Heart left ventricle (tissue), 13 donors: ENCODE results near the gene SH3GL3.

ENCODE experiments used
- POLR2A ChIP-seq, 2 donors: fragments of 450-650 bp; IDR thresholded peaks; one replicate each; pipeline ENCODE4 v1.6.1; 2017; ENCODE audit warnings: antibody characterized with exemption in 2 of 2, mild to moderate bottlenecking in 2 of 2, moderate library complexity in 2 of 2
- TF ChIP-seq, protein P1 (sequence below), 12 donors: fragments of 200-600 bp; sonication (generic) in 4 of 12; IDR thresholded peaks; one replicate each; pipeline versions ENCODE4 v1.5.0 to v1.8.0; 2018 to 2022; ENCODE audit warnings: antibody characterized with exemption in 12 of 12, mild to moderate bottlenecking in 5 of 12
- donor health status: ischemic (EF 13 %, LVEDD 7.1; RV severe dilation, severe dysfunction).
- donor health status: DM: no; HTN: yes; CAD: no.
- donor health status: DM: no; HTN: no; CAD: no.
- donor health status: ischemic (EF 25% LVEDD 6.9; RV normal size, moderate dysfunction).
- donor health status: ischemic (EF 25% LVEDD 5.7; RV mildly dilated, moderate dysfunction).
- donor health status: ischemic (EF 35%, LVEDD 5.7; RV mildly dilated, moderate dysfunction).
- donor health status: nonischemic (EF 11% LVEDD 7.7; RV severe dilation, severe dysfunction).
- donor health status: DM: yes; HTN: yes; CAD: no.
- donor health status: PGD.
- donor health status: ischemic (EF 29% LVEDD 5.4; RV normal size, mild dysfunction).
- donor health status: nonischemic (EF 23%, LVEDD 6.1; RV moderate dilation, normal function).

DNA sequence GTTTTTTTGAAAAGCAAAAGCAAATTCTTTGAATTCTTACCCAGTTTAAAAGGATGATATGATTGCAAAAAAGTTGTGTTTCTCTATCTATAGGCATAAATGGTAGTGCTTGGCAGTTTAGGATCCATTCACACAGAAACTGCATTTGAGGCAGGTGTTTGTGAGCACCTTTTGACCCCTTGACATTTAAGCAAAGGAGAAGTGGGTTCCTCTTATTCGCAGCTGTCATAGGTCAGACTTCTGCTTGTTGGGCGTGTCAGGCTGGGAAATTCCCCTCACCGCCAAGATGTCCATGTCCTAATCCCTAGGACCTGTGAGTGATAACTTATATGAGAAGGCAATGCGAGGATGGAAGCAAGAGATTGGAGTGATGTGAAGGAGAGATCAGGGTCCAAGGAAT is 67.4 kb downstream of the SH3GL3 start:
- TF ChIP-seq, protein P1, sequence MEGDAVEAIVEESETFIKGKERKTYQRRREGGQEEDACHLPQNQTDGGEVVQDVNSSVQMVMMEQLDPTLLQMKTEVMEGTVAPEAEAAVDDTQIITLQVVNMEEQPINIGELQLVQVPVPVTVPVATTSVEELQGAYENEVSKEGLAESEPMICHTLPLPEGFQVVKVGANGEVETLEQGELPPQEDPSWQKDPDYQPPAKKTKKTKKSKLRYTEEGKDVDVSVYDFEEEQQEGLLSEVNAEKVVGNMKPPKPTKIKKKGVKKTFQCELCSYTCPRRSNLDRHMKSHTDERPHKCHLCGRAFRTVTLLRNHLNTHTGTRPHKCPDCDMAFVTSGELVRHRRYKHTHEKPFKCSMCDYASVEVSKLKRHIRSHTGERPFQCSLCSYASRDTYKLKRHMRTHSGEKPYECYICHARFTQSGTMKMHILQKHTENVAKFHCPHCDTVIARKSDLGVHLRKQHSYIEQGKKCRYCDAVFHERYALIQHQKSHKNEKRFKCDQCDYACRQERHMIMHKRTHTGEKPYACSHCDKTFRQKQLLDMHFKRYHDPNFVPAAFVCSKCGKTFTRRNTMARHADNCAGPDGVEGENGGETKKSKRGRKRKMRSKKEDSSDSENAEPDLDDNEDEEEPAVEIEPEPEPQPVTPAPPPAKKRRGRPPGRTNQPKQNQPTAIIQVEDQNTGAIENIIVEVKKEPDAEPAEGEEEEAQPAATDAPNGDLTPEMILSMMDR (IDR thresholded peaks at IDR 0.05) = no peak
- no peak for TF ChIP-seq POLR2A (IDR thresholded peaks at IDR 0.05)
